GM12878 (cell line): ENCODE measurements around the gene TTC5. TPM values are rescaled to one million over a fixed set of nuclear protein-coding genes. Genes with fewer than 3 reads are reported as not detected.

Source experiments
- ATAC-seq: fragments of 200-7000 bp; cut with Tn5 transposase; 3 replicates; pipeline ENCODE4 v1.9.1; 2020; ENCODE audit warnings: mild to moderate bottlenecking, moderate library complexity
- BruUV-seq: library from RNA; stranded (reverse); fragments of 400-500 nt; replicated peaks from 2 replicates; lab custom pipeline; 2021; lab: Mats Ljungman, UMichigan
- CTCF ChIA-PET: fragments of 300-600 bp; sonication (Branson Sonifier 250); formaldehyde crosslinking; extraction: SDS; loops from one replicate; lab custom pipeline; 2021; ENCODE audit warnings: inconsistent platforms; lab: Yijun Ruan, JAX
- POLR2A ChIA-PET: fragments of 350-600 bp; formaldehyde crosslinking; extraction: SDS; loops from one replicate; lab custom pipeline; 2021; ENCODE audit warnings: inconsistent platforms; lab: Charles Lee
- RAD21 ChIA-PET: fragments of 300-600 bp; sonication (Branson Sonifier 250); formaldehyde crosslinking; loops from one replicate; lab custom pipeline; 2023; ENCODE audit warnings: antibody characterized with exemption; ENCODE audit not compliant: unreplicated experiment; lab: Charles Lee
- SMC1A ChIA-PET: fragments of 300-600 bp; sonication (Branson Sonifier 250); formaldehyde crosslinking; loops from one replicate; lab custom pipeline; 2023; ENCODE audit not compliant: unreplicated experiment, uncharacterized antibody; lab: Charles Lee
- DNase-seq: peaks from one replicate; pipeline ENCODE4 v3.0.0-alpha.2; 2011; ENCODE audit warnings: low read depth, low spot score
- FAIRE-seq: peaks from 3 replicates; lab custom pipeline; 2011; peaks lifted over from hg19 to GRCh38; lab: Jason Lieb, UNC
- H2AFZ ChIP-seq: 2 replicates; pipeline ENCODE4 v1.6.0; 2011; ENCODE audit warnings: low read depth, low read length, control low read depth; ENCODE audit not compliant: control insufficient read depth
- H3K27ac ChIP-seq: 2 replicates; pipeline ENCODE4 v1.5.1; 2011; ENCODE audit warnings: control low read depth; ENCODE audit not compliant: control insufficient read depth, insufficient read depth
- H3K27me3 ChIP-seq, 2 experiments: replicated peaks in 1 of 2; 2 replicates each; pipeline versions ENCODE4 v1.6.0 to v1.6.1; 2011; ENCODE audit warnings: low read length in 1 of 2; ENCODE audit not compliant: control insufficient read depth in 2 of 2, insufficient read depth in 2 of 2
- H3K36me3 ChIP-seq, 2 experiments: 2 replicates each; pipeline ENCODE4 v1.5.1; 2011; ENCODE audit warnings: low read length in 1 of 2; ENCODE audit not compliant: control insufficient read depth in 2 of 2, insufficient read depth in 2 of 2
- H3K4me1 ChIP-seq: 2 replicates; pipeline ENCODE4 v1.6.1; 2011; ENCODE audit warnings: mild to moderate bottlenecking, low read length, moderate library complexity, mixed read lengths; ENCODE audit not compliant: control insufficient read depth, insufficient read depth
- H3K4me2 ChIP-seq: 2 replicates; pipeline ENCODE4 v1.6.0; 2011; ENCODE audit warnings: control low read depth; ENCODE audit not compliant: control insufficient read depth, insufficient read depth
- H3K4me3 ChIP-seq: fragments of 200-600 bp; sonication (generic); 2 replicates; pipeline ENCODE4 v1.5.1; 2016
- H3K79me2 ChIP-seq: 2 replicates; pipeline ENCODE4 v1.6.0; 2011; ENCODE audit warnings: low read length; ENCODE audit not compliant: control insufficient read depth, insufficient read depth
- H3K9ac ChIP-seq: 2 replicates; pipeline ENCODE4 v1.8.0; 2011; ENCODE audit warnings: low read length, control low read depth, mixed read lengths; ENCODE audit not compliant: control insufficient read depth, insufficient read depth
- H3K9me3 ChIP-seq: replicated peaks from 3 replicates; pipeline ENCODE4 v1.5.1; 2011; ENCODE audit warnings: mild to moderate bottlenecking, low read length; ENCODE audit not compliant: control insufficient read depth, insufficient read depth
- H4K20me1 ChIP-seq: 2 replicates; pipeline ENCODE4 v1.6.0; 2011; ENCODE audit not compliant: control insufficient read depth, insufficient read depth
- BACH1 ChIP-seq: fragments of 450-650 bp; IDR thresholded peaks from 2 replicates; pipeline ENCODE4 v1.6.1; 2017; ENCODE audit warnings: mild to moderate bottlenecking, borderline replicate concordance
- FOXM1 ChIP-seq: IDR thresholded peaks from 2 replicates; pipeline ENCODE4 v1.6.1; 2012; ENCODE audit warnings: low read depth, mild to moderate bottlenecking, inconsistent platforms, low read length, moderate library complexity
- GABPA ChIP-seq: IDR thresholded peaks from 2 replicates; pipeline ENCODE4 v1.6.1; 2014; ENCODE audit warnings: antibody characterized with exemption, low read depth, mild to moderate bottlenecking, inconsistent platforms
- MEF2B ChIP-seq: fragments of 450-650 bp; IDR thresholded peaks from 2 replicates; pipeline ENCODE4 v1.6.1; 2018; ENCODE audit warnings: mild to moderate bottlenecking, moderate library complexity; ENCODE audit not compliant: partially characterized antibody, poor library complexity, severe bottlenecking
- NR2F1 ChIP-seq: fragments of 450-650 bp; conservative IDR thresholded peaks from 2 replicates; pipeline ENCODE4 v1.6.1; 2017; ENCODE audit warnings: mild to moderate bottlenecking
- NRF1 ChIP-seq: conservative IDR thresholded peaks from 2 replicates; pipeline ENCODE4 v1.6.1; 2011; ENCODE audit warnings: mild to moderate bottlenecking, low read depth, low read length, improper control_type of control experiment
- POLR2A ChIP-seq: IDR thresholded peaks from 2 replicates; pipeline ENCODE4 v1.6.1; 2011; ENCODE audit warnings: low read depth, mild to moderate bottlenecking, low read length
- SMAD5 ChIP-seq: IDR thresholded peaks from 2 replicates; pipeline ENCODE4 v1.6.1; 2016; ENCODE audit warnings: antibody characterized with exemption, low read depth
- SRF ChIP-seq, 2 experiments: IDR thresholded peaks; 2 replicates each; pipeline ENCODE4 v1.6.1; 2011; ENCODE audit warnings: low read depth in 2 of 2, low read length in 2 of 2, mild to moderate bottlenecking in 1 of 2, moderate library complexity in 1 of 2
- SUPT20H ChIP-seq: IDR thresholded peaks from 2 replicates; pipeline ENCODE4 v1.6.1; 2011; ENCODE audit warnings: low read depth, mild to moderate bottlenecking, low read length, moderate library complexity, borderline replicate concordance; ENCODE audit not compliant: control insufficient read depth
- ZNF207 ChIP-seq: fragments of 450-650 bp; IDR thresholded peaks from 2 replicates; pipeline ENCODE4 v1.6.1; 2014; ENCODE audit warnings: antibody characterized with exemption, mild to moderate bottlenecking, borderline replicate concordance
- WGBS: methylation state at CpG from one replicate; pipeline ENCODE4 v1.1.6; 2016; ENCODE audit warnings: low lambda C conversion rate; ENCODE audit not compliant: insufficient replicate concordance, insufficient coverage; ENCODE audit errors: missing lambda C conversion rate; 5-methylcytosine and 5-hydroxymethylcytosine counted together
- in situ Hi-C: fragments of 300-500 bp; cut with MboI; formaldehyde crosslinking; loops from 9 replicates; pipeline ENCODE4 v1.14.3; 2018; ENCODE audit warnings: mixed read lengths
- intact Hi-C: fragments of 100-400 bp; cut with micrococcal nuclease; formaldehyde crosslinking; loops from one replicate; pipeline ENCODE4 v1.14.2; 2022; ENCODE audit not compliant: unreplicated experiment
- polyA plus RNA-seq, 11 experiments: library from polyadenylated mRNA; depleted of rRNA in 4 of 11; unstranded in 6 of 11; stranded (reverse) in 5 of 11; fragments of >200 nt; fragmentation: Nextera tagmentation in 4 of 11; fragmentation: Illumina TruSeq in 1 of 11; extraction: Ambion mirVana in 4 of 11; extraction: Trizol in 1 of 11; gene quantifications; 1 replicate in 1 of 11; 2 replicates in 10 of 11; pipeline versions ENCODE4 v1.2.1 to v1.2.3, GENCODE V29; 2011 to 2016; ENCODE audit warnings: inconsistent platforms in 2 of 11, missing spikeins in 2 of 11, low read depth in 1 of 11
- total RNA-seq, 4 experiments: library from RNA; depleted of rRNA in 3 of 4; stranded (reverse); fragments of >200 nt in 3 of 4; fragmentation: Illumina TruSeq in 1 of 4; extraction: Trizol in 1 of 4; gene quantifications; 2 replicates each; pipeline versions ENCODE4 v1.2.1 to v1.2.3, GENCODE V29; 2013 to 2021
- TF ChIP-seq, protein P1 (sequence below): IDR thresholded peaks from 2 replicates; pipeline ENCODE4 v1.6.1; 2012; ENCODE audit warnings: low read length, inconsistent platforms
- TF ChIP-seq, protein P2 (sequence below): fragments of 450-650 bp; IDR thresholded peaks from 2 replicates; pipeline ENCODE4 v1.6.1; 2018; ENCODE audit warnings: mild to moderate bottlenecking, low read depth, moderate library complexity; ENCODE audit not compliant: partially characterized antibody
- TF ChIP-seq, protein P3 (sequence below): IDR thresholded peaks from 2 replicates; pipeline ENCODE4 v1.6.1; 2011; ENCODE audit warnings: low read depth, low read length, improper control_type of control experiment, borderline replicate concordance
- TF ChIP-seq, protein P4 (sequence below): IDR thresholded peaks from 2 replicates; pipeline ENCODE4 v1.6.1; 2011; ENCODE audit warnings: mild to moderate bottlenecking, low read depth, low read length, moderate library complexity; ENCODE audit not compliant: insufficient replicate concordance
- TF ChIP-seq, protein P5 (sequence below): IDR thresholded peaks from 2 replicates; pipeline ENCODE4 v1.6.1; 2011; ENCODE audit warnings: low read depth, mild to moderate bottlenecking, low read length, moderate library complexity, borderline replicate concordance; ENCODE audit errors: extremely low read depth

Gene TTC5
- total and polyA plus RNA-seq, 10 of the 15 experiments (the other 5 are each of a cell fraction or from before 2014, with no cell fraction given), result 6.9 to 21.6 (median 13.5) TPM

DNA sequence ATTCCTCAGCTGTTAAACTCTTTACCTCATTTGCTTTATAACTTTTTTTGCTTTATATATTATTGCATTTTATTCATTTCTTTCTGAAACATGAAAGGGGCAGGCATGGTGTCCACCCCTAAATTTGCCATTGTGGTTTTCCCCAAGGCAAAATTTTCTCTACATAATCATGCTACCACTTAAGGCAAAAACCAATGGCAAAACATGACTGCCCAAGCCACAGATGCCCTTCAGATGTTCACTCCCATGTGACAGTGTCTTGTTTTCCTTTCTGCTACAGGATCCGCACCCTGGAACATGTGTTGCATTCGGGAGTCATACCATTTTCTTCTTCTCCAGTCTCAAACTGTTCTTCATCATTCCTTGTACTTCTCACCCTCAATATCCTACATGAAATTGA is 28.3 kb downstream of the TTC5 start (continued):
- TF ChIP-seq, protein P1, sequence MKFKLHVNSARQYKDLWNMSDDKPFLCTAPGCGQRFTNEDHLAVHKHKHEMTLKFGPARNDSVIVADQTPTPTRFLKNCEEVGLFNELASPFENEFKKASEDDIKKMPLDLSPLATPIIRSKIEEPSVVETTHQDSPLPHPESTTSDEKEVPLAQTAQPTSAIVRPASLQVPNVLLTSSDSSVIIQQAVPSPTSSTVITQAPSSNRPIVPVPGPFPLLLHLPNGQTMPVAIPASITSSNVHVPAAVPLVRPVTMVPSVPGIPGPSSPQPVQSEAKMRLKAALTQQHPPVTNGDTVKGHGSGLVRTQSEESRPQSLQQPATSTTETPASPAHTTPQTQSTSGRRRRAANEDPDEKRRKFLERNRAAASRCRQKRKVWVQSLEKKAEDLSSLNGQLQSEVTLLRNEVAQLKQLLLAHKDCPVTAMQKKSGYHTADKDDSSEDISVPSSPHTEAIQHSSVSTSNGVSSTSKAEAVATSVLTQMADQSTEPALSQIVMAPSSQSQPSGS, result no peak
- TF ChIP-seq NRF1 (no peak), GABPA (no peak), POLR2A (no peak)

DNA sequence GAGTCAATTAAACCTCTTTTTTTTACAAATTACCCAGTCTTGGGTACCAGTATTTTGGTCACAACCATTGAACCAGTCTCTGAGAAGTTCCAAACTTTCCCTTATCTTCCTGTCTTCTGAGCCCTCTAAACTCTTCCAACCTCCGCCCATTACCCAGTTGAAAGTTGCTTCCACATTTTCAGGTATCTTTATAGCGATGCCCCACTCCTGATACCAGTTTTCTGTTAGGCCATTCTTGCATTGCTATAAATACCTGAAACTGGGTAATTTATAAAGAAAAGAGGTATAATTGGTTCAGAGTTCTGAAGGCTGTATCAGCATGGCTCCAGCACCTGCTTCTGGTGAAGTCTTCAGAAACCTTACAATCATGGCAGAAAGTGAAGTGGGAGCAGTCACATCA is 31.7 kb downstream of the TTC5 start:
- no peak for FAIRE-seq
- H3K36me3 ChIP-seq, result no peaks in the 10 kb centered on the region
- no TSS peak for BruUV-seq
- H3K4me1 ChIP-seq, result no peaks in the 10 kb centered on the region
- ATAC-seq, result no peak
- H3K27ac ChIP-seq, result no peak overlapping the region
- H4K20me1 ChIP-seq, result no peaks in the 10 kb centered on the region
- no peaks in the 10 kb centered on the region for H3K79me2 ChIP-seq
- no peak overlapping the region for H3K9ac ChIP-seq
- POLR2A ChIA-PET, result no interaction called here
- H2AFZ ChIP-seq, result no peak overlapping the region
- intact Hi-C loops, result no loop called here
- 89% methylated on average over 2 of the region's 2 CpGs for WGBS
- RAD21 ChIA-PET, result no interaction called here
- in situ Hi-C loops, result no loop called here
- SMC1A ChIA-PET, result no interaction called here
- H3K4me2 ChIP-seq, result no peak overlapping the region
- no peak overlapping the region for H3K4me3 ChIP-seq
- no peak for DNase-seq
- CTCF ChIA-PET, result no interaction called here
- TF ChIP-seq MEF2B (no peak), BACH1 (no peak), SRF (IDR thresholded peaks at IDR 0.05; ENCODE audit: low read depth in 2 of 2, low read length in 2 of 2) (no peak), ZNF207 (no peak), NR2F1 (no peak), FOXM1 (no peak), SUPT20H (no peak), SMAD5 (no peak)
- TF ChIP-seq, protein P2, sequence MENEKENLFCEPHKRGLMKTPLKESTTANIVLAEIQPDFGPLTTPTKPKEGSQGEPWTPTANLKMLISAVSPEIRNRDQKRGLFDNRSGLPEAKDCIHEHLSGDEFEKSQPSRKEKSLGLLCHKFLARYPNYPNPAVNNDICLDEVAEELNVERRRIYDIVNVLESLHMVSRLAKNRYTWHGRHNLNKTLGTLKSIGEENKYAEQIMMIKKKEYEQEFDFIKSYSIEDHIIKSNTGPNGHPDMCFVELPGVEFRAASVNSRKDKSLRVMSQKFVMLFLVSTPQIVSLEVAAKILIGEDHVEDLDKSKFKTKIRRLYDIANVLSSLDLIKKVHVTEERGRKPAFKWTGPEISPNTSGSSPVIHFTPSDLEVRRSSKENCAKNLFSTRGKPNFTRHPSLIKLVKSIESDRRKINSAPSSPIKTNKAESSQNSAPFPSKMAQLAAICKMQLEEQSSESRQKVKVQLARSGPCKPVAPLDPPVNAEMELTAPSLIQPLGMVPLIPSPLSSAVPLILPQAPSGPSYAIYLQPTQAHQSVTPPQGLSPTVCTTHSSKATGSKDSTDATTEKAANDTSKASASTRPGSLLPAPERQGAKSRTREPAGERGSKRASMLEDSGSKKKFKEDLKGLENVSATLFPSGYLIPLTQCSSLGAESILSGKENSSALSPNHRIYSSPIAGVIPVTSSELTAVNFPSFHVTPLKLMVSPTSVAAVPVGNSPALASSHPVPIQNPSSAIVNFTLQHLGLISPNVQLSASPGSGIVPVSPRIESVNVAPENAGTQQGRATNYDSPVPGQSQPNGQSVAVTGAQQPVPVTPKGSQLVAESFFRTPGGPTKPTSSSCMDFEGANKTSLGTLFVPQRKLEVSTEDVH, result no peak
- TF ChIP-seq, protein P3, sequence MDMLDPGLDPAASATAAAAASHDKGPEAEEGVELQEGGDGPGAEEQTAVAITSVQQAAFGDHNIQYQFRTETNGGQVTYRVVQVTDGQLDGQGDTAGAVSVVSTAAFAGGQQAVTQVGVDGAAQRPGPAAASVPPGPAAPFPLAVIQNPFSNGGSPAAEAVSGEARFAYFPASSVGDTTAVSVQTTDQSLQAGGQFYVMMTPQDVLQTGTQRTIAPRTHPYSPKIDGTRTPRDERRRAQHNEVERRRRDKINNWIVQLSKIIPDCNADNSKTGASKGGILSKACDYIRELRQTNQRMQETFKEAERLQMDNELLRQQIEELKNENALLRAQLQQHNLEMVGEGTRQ, result no peak
- TF ChIP-seq, protein P4, sequence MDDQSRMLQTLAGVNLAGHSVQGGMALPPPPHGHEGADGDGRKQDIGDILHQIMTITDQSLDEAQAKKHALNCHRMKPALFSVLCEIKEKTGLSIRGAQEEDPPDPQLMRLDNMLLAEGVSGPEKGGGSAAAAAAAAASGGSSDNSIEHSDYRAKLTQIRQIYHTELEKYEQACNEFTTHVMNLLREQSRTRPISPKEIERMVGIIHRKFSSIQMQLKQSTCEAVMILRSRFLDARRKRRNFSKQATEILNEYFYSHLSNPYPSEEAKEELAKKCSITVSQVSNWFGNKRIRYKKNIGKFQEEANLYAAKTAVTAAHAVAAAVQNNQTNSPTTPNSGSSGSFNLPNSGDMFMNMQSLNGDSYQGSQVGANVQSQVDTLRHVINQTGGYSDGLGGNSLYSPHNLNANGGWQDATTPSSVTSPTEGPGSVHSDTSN, result no peak
- TF ChIP-seq, protein P5, sequence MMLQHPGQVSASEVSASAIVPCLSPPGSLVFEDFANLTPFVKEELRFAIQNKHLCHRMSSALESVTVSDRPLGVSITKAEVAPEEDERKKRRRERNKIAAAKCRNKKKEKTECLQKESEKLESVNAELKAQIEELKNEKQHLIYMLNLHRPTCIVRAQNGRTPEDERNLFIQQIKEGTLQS, result no peak
- TF ChIP-seq, all 136 proteins: peak for 0
- H3K9me3 ChIP-seq, result no peaks in the 10 kb centered on the region; the same call in 2 of the 3 replicates
- H3K27me3 ChIP-seq, result no peaks in the 10 kb centered on the region
